ENCODE measurements around the gene APOBEC3C.
"Not testable (repeated sequence)": the region's sequence is repeated elsewhere in the genome, so short reads cannot be mapped to it uniquely, and the experiment has no call there.

APOBEC3C gene

DNA sequence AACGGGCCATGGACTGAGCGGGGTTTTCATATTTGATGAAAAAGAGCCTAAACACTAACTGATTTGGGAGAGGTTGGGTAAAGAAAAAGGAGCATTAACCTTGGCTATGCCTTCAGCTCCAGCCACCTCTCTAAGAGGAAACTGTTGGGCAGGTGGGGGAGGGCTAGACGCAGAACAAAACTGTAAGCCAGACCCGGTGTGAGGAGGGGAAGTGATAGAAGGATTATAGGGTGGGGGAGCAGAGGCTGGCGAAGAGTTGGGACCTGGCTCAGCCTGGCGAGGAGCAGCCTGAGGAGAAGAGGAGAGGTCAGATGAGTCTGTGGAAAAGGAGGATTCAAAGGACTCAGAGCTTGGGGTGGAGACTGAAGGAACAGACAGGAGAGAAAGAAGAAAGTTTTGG is 47.2 kb downstream of the APOBEC3C start:
- not testable (repeated sequence) for DNase-seq (ENCODE audit: low read depth in 2 of 2)

DNA sequence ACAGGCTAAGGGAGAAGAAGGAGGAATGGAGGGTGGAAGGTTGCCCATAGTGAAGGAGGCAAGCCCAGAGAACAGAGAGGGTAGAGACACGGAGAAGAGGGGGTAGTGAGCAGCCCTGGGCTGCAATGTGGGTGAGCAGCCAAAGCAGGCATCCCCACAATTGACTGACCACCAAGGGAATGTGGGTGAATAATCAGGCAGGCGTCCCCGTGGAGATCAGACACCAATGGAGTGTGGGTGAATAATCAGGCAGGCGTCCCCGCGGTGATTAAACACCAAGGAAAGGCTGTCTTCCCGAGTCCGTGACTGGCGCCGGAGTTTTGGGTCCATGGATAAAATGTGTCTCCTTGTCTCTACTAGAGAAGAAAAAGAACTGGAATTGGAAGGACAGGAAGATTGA is 47.9 kb downstream of the APOBEC3C start:
- not testable (repeated sequence) for DNase-seq (ENCODE audit: low read depth in 2 of 2)

DNA sequence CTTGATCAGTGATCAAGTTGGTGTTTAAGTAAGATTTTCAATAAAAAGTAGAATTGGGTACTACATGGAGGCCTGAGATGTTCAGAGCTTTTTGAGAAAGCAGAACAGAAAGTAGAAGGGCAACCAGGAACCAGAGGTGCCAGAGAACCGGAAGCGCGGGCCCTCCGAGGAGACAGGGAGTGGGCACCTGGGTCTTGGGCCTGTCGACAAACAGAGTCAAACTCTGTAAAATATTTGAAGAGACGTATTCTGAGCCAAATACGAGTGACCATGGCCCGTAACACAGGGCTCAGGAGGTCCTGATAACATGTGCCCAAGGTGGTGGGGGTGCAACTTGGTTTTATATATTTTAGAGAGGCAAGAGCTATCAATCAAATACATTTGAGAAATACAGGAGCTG is 49.8 kb downstream of the APOBEC3C start:
- not testable (repeated sequence) for DNase-seq (ENCODE audit: low read depth in 2 of 2)

DNA sequence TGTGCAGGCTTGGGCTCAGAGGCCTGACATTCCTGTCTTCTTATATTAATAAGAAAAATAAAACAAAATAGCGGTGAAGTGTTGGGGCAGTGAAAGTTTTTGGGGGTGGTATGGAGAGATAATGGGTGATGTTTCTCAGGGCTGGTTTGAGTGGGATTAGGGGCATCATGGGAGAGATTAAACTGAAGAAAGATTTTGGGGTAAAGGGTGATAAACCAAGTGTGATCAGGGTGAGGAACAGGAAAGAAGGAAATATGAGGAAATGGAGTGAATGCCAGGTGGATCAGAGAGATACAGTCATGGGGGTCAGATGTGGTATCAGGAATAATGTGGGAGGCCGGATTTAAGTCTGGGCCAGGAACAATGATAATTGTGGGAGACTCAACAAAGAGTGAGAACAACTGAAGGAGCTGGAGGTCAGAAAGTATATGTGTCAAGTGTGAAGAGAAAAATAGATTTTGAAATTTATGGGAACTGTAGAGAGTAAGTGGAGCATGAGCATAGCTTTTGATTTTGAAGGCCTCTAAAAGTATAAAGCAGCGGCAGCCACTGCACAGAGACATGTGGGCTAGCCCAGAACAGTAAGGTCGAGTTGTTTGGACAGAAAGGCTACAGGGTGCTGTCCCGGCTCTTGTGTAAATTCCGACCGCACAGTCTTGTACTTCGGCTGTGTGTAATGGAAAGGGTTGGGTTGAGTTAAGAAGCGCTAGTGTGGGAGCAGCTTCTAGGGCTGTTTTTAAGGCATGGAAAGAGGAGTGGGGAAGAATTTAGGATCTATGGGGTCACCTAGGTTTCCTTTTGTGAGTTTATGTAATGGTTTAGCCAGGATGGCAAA is 52.6 kb downstream of the APOBEC3C start:
- DNase-seq (ENCODE audit: low read depth in 2 of 2): not testable (repeated sequence)

- no peak for DNase-seq (ENCODE audit: low read depth in 2 of 2)
These were observed 54.2 kb downstream of the APOBEC3C start for GRCh38 chr22:39068033-39068785.

Data from stimulated activated CD8-positive, alpha-beta memory T cell treated with anti-CD3 and anti-CD28 coated beads, Interleukin-2, amount 100 ng/mL, for 1 hour (primary cell).